GM18519 (cell line): ENCODE results near the gene PAX8.

Experiments used
- ATAC-seq: cut with Tn5 transposase; IDR thresholded peaks from one replicate; pipeline ENCODE4 v1.9.1; 2021; ENCODE audit warnings: mild to moderate bottlenecking, moderate library complexity; ENCODE audit not compliant: unreplicated experiment, low FRiP score

Gene PAX8

GRCh38 chr2:113173542-113174375, 105.0 kb downstream of the PAX8 start, which contains the start of gene PSD4:
Gene PSD4 (plus strand): TSS chr2:113173971. CDS start chr2:113182457, 8,486 bp downstream.
- peak; percentile 60 for ATAC-seq

GRCh38 chr2:113172721-113173541, 105.8 kb downstream of the PAX8 start:
- ATAC-seq: no peak

GRCh38 chr2:113171334-113172075, 107.2 kb downstream of the PAX8 start:
- no peak for ATAC-seq

GRCh38 chr2:113169586-113169985, 109.1 kb downstream of the PAX8 start:
- ATAC-seq: no peak

GRCh38 chr2:113169002-113169530, 109.7 kb downstream of the PAX8 start:
- no peak for ATAC-seq

- ATAC-seq: no peak
Observed at GRCh38 chr2:113167962-113168340, 110.8 kb downstream of the PAX8 start.

GRCh38 chr2:113167115-113167932, 111.4 kb downstream of the PAX8 start:
- ATAC-seq: no peak

- no peak for ATAC-seq
Observed at GRCh38 chr2:113166187-113166645, 112.5 kb downstream of the PAX8 start.
